Left ventricle myocardium superior (tissue), 1 donor: ENCODE results near the gene ERBB4. TPM values are rescaled to one million over a fixed set of nuclear protein-coding genes. Genes with fewer than 3 reads are reported as not detected.
"Not testable (repeated sequence)": the region's sequence is repeated elsewhere in the genome, so short reads cannot be mapped to it uniquely, and the experiment has no call there.

Experiments used
- ATAC-seq: fragments of 200-7000 bp; cut with Tn5 transposase; one replicate; pipeline ENCODE4 v1.9.1; 2020; ENCODE audit warnings: mild to moderate bottlenecking, moderate library complexity
- DNase-seq: peaks from one replicate; pipeline ENCODE4 v3.0.0-alpha.2; 2020
- intact Hi-C: fragments of 100-400 bp; cut with micrococcal nuclease; formaldehyde crosslinking; loops from one replicate; pipeline ENCODE4 v1.11.0; 2022
- total RNA-seq: library from RNA; stranded (reverse); fragmentation: NEBNext Ultra II Directional; extraction: Animal tissue kit (Norgen Biotek cat#: 25700); gene quantifications from one replicate; pipeline ENCODE4 v1.2.1, GENCODE V29; 2021
- donor health status: DM: no; HTN: yes; CAD: no; lungs with severe emphysema.

The ERBB4 gene
- total RNA-seq, 1 donor from 2014 or later: 17.9 TPM

- ATAC-seq (no peak), DNase-seq (no peak)
- intact Hi-C loops: no loop called here
Measured at GRCh38 chr2:212531499-212531898, 7.1 kb downstream of the ERBB4 start.

- intact Hi-C loops: no loop called here
- ATAC-seq (no peak), DNase-seq (no peak)
Measured at GRCh38 chr2:212530991-212531390, 7.6 kb downstream of the ERBB4 start.

- ATAC-seq: peak; percentile 45
- intact Hi-C loops: no loop called here
Measured at GRCh38 chr2:212530373-212530772, 8.2 kb downstream of the ERBB4 start.

DNA sequence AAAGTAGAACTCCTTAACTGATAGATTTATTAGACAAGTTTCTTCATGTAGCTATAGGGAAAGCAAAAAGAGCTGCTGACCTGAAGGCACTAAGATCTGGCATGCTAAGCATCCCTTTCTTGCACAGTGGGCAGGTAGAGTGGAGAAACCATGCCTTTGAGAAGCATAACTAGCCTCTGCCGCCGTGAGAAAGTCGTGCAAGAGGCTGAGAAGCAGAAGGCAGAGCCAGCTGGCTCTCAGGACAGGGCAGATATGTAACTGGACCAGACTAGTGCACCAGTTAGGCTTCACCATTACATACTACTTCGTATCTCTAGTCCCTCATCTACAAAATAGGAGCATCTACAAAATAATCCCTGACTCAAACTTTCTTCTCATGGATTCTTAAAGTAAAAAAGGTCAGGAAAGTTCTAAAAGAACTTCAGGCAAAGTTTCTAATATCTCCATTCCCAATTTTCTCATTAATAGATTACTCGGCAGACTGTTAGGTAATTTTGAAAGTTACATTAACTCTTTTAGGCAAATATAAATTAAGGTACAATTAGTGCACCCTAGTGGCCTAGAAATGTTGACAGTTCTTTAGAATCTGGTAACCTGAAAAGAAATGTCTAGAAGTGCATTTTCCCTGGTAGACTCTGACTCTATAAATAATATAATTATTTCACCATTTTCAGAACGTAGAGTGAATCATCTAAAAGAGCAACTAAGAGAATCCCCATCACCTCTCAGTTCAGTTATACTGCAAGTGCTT is 10.3 kb downstream of the ERBB4 start:
- peak; percentile 81 for ATAC-seq
- peak; percentile 33 for DNase-seq
- intact Hi-C loops: no loop called here

More at GRCh38 chr2:212530373-212530772, 8.2 kb downstream of the ERBB4 start:
- DNase-seq: no peak

DNA sequence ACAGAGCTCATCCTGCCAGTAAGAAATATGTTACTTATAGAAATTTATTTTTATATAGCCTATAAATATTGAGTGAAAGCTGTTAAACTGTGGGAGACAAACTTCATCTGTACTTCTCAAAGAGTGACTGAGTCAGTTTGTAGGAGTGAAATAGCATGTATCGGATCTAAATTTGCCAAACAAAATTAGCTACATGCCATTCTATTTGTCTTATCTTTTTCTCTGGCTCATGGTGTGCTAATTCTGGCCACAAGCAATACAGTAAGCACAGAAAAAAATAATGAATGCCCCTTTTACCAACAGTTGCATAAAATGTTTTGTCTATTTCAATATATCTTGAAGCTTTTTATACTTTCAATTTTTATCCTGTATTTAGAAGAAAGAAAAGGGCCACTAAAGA is 12.5 kb downstream of the ERBB4 start:
- intact Hi-C loops: no loop called here
- ATAC-seq (peak; percentile 77), DNase-seq (no peak)

DNA sequence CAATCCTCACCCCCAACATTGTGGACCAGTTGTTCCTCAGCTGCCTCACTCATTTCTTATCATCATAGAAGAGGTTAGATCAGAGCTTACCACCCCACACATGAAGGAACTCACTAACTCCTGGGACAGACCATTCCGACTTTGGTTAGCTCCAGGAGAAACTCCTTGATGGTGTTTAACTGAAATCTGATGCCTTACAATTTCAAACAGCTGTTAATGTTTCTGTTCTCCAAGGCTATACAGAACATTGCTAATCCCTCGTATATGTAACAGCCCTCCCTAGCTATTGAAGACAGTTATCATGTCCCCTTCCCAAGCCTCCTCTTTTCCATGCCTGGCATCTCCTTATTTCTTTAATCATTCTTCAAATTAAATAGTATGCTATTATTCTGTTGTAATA is 14.8 kb downstream of the ERBB4 start:
- ATAC-seq (no peak), DNase-seq (no peak)
- intact Hi-C loops: no loop called here

DNA sequence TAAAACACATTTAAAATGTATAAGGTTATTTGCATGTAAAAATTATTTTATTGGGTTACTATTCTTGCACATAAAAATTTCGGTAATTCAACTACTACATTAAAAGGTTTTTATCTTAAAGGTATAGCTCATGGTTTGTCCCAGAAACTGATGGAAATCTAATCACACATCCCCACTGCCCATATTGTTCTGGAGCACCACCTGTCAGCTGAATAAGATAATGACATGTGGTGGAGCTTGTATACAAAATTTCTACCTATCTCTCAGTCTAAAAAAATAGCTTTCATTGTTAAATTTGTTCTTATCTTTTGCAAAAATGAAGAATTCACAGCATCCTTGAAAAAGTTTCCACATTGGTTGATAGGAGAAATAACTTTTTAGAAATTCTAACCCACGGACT is 18.3 kb downstream of the ERBB4 start:
- DNase-seq: no peak
- intact Hi-C loops: no loop called here
- ATAC-seq: no peak

DNA sequence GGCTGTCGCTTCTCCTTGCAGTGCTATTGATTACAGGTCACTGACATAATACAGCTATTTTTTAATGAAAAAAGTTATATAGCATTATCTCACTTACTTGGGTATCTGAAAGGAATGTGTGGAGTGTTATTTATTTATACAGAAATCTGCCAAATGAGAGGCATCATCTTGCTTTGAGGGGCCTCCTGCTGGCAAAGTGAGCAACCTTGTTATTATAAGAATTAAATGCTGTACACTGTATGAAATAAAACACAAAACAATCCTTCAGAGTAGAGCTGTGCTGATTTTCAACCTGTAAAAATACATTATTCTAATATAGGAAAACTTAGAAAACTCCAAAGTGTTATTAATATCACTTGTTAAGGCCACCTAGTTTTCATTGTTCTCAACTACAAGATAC is 20.9 kb downstream of the ERBB4 start:
- ATAC-seq (no peak), DNase-seq (no peak)
- intact Hi-C loops: no loop called here

GRCh38 chr2:212505586-212505985 is 33.0 kb downstream of the ERBB4 start:
- intact Hi-C loops: no loop called here
- DNase-seq (no peak), ATAC-seq (no peak)

GRCh38 chr2:212495046-212495445 is 43.6 kb downstream of the ERBB4 start:
- intact Hi-C loops: no loop called here
- DNase-seq (no peak), ATAC-seq (no peak)

- intact Hi-C loops: no loop called here
Measured at GRCh38 chr2:212494418-212495020, 44.1 kb downstream of the ERBB4 start.

GRCh38 chr2:212489719-212490346 is 48.8 kb downstream of the ERBB4 start:
- ATAC-seq (no peak), DNase-seq (no peak)
- intact Hi-C loops: no loop called here

More at GRCh38 chr2:212494418-212495020, 44.1 kb downstream of the ERBB4 start:
- ATAC-seq (no peak), DNase-seq (no peak)

DNA sequence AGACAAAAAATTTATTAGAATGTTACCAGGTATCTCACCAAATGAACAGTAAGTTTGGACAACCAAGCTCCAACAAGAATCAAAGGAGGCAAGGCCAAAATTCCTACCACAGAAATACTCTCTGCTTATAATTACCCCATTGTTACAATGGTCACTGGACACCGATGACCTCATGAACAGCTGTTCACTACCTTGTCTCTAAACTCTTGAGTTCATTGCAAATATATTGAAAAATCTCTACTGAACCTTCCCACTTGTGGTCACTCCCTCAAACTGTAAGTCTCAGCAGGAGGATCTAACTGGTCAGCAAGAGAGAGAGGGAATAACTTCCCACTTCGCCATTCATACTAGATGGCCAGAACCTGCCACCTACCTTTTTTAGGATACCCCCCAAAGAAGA is 50.0 kb downstream of the ERBB4 start:
- DNase-seq: no peak
- intact Hi-C loops: no loop called here
- no peak for ATAC-seq

DNA sequence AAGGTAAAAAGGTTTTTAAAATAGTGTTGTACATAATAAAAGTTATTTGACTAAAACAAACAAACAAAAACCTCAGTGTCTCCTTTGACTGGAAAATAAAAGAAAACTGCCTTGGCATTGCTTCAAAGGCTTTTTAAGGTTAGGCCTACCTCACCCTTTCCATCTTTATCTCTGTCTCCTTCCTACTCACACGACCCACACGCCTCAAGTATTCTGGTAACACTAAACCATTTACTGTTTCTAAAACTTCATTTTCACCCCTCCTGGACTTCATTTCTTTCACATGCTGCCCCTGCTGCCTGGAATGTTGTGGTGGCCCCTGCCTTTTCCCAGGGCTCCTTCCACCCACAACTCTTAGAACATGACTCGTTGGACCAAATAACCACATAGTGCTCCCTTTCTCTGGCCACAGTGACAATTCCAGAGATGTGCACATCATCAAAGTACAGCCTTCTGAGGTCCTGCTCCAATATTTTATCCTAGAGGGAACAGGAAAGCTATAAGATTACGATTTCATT is 54.0 kb downstream of the ERBB4 start:
- ATAC-seq: no peak
- intact Hi-C loops: no loop called here
- no peak for DNase-seq

DNA sequence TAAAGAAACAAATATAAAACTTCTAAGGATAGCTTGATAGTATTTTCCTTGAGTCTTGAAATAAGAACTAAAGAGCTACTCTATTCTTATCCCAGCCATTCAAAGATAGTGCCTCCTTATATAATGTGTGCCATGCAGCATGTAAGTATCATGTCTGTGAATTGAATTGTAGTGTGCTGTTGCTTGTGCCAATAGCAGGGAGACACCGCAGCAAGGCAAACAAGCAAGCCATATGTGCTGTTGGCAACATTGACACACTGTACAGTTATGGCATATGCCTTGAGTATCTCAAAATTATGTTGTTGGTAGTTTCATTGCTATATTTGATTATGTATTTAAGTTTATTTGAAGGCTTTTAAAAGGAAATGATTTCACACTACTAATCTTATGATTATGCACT is 58.2 kb downstream of the ERBB4 start:
- no peak for DNase-seq
- intact Hi-C loops: no loop called here
- no peak for ATAC-seq

DNA sequence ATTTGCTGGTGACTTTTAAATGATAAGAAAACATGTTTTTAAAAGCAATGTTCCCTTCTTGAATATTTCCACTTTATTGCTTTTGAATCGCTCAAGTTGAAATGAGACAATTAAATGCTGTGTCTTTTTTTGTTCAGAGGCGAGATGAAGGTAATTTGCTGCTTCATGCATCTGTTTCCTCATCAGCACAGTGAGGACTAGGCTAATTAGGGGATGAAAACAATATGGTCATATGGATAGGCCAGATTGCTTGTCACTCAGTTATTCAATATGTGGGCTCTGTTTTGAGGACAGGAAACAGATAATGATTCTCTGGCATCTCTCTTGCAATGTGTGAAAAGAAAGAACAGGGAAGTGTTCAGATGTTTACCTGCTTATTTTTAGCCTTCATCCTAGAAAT is 61.0 kb downstream of the ERBB4 start:
- DNase-seq (no peak), ATAC-seq (no peak)
- intact Hi-C loops: no loop called here

DNA sequence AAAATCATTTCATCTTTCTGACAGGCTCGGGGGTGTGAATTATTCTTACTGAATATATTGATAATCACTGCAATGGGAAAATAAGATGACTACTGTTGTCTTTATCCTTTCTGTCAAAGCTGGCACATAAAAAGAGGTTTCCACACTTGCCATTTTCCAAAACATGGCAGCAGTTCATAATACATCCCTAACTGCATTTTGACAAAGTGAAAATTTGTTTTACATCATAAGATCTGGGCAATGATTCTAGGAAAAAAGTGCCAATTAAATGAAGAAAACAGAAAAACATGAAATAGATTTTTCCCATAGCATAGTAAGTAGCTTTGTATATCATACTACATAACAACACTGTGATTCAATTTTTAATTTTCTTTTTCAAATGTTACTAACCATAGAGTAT is 65.4 kb downstream of the ERBB4 start:
- intact Hi-C loops: no loop called here
- ATAC-seq (no peak), DNase-seq (no peak)

GRCh38 chr2:212467551-212467950 is 71.1 kb downstream of the ERBB4 start:
- DNase-seq, ATAC-seq, intact Hi-C loops: not testable (repeated sequence)

DNA sequence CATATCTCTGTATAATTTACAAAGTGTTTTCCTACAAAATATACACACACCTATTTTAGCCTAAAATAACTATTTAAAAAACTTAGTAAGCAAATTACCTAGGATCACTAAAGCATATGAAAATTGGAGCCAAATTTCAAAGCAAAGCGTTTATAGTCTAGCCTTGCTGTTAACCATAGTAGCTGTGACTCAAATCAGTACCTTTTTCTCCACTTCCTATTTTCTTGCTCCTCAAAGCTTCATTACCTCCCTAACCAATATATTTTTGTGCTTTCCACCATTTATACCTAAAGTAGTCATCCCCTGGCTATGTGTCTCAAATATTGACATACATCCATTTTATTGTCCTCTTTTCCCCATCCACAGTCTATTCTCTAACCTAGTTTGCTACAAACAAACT is 73.1 kb downstream of the ERBB4 start:
- ATAC-seq (no peak), DNase-seq (no peak)
- intact Hi-C loops: no loop called here

DNA sequence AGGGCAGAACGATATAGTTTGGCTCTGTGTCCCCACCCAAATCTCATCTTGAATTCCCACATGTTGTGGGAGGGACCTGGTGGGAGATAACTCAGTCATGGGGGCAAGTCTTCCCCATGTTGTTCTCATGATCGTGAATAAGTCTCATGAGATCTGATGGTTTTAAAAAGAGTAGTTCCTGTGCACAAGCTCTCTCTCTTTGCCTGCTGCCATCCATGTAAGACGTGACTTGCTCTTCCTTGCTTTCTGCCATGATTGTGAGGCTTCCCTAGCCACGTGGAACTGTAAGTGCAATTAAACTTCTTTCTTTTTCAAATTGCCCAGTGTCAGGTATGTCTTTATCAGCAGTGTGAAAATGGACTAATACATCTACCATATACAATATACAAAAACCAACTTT is 76.9 kb downstream of the ERBB4 start:
- intact Hi-C loops, DNase-seq, ATAC-seq: not testable (repeated sequence)
